Neural progenitor cell (in vitro differentiated cells): ENCODE measurements around the gene OTUD3.

ENCODE experiments used
- CTCF ChIP-seq: fragments of 200-600 bp; sonication (generic); IDR thresholded peaks from 2 replicates; pipeline ENCODE4 v1.5.1; 2017; ENCODE audit warnings: antibody characterized with exemption, mild to moderate bottlenecking
- EZH2 ChIP-seq: fragments of 200-600 bp; sonication (generic); IDR thresholded peaks from 2 replicates; pipeline ENCODE4 v1.6.1; 2017; ENCODE audit warnings: antibody characterized with exemption, mild to moderate bottlenecking, moderate library complexity
- EZH2phosphoT487 ChIP-seq: fragments of 200-600 bp; sonication (generic); IDR thresholded peaks from 2 replicates; pipeline ENCODE4 v1.6.1; 2017; ENCODE audit warnings: antibody characterized with exemption

GRCh38 chr1:19942088-19942487, 59.9 kb downstream of the OTUD3 start:
- no peak for TF ChIP-seq CTCF
- no peak for TF ChIP-seq EZH2phosphoT487
- TF ChIP-seq EZH2, result no peak
